Ovary (tissue), 3 donors: ENCODE results near the gene CDCP2.

Experiments used
- EP300 ChIP-seq: sonication (generic); formaldehyde crosslinking; IDR thresholded peaks from one replicate; pipeline ENCODE4 v1.6.1; 2017; ENCODE audit warnings: antibody characterized with exemption
- POLR2A ChIP-seq: fragments of 450-650 bp; IDR thresholded peaks from one replicate; pipeline ENCODE4 v1.6.1; 2017; ENCODE audit warnings: antibody characterized with exemption, mild to moderate bottlenecking, moderate library complexity
- TF ChIP-seq, protein P1 (sequence below), 3 donors: fragments of 450-650 bp in 2 of 3; fragments of 200-600 bp in 1 of 3; IDR thresholded peaks; one replicate each; pipeline versions ENCODE4 v1.5.1 to v1.8.0; 2016 to 2022; ENCODE audit warnings: antibody characterized with exemption in 3 of 3, mild to moderate bottlenecking in 1 of 3
- donor health status: DM: no; HTN: no; CAD: no.

DNA sequence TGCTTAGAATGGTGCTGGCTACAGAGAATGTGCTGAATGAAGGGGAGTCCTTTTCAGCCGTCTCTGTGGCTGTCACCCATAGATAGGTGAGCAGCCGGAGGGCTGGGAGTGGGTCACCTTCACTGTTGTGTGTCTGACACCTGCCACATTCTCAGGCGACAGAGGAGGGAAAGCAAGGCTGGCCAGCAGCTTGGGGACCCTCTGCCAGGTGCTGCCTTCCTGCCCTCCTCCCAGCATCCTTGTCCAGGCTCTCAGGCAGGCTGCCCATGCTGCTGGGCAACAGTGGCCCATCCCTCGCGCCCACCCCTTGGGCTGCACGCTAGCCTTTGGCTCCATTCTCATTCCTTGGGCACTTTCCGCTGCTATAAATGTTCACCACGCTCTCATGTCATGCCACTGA, 24.9 kb upstream of the CDCP2 start:
- TF ChIP-seq, protein P1, sequence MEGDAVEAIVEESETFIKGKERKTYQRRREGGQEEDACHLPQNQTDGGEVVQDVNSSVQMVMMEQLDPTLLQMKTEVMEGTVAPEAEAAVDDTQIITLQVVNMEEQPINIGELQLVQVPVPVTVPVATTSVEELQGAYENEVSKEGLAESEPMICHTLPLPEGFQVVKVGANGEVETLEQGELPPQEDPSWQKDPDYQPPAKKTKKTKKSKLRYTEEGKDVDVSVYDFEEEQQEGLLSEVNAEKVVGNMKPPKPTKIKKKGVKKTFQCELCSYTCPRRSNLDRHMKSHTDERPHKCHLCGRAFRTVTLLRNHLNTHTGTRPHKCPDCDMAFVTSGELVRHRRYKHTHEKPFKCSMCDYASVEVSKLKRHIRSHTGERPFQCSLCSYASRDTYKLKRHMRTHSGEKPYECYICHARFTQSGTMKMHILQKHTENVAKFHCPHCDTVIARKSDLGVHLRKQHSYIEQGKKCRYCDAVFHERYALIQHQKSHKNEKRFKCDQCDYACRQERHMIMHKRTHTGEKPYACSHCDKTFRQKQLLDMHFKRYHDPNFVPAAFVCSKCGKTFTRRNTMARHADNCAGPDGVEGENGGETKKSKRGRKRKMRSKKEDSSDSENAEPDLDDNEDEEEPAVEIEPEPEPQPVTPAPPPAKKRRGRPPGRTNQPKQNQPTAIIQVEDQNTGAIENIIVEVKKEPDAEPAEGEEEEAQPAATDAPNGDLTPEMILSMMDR (IDR thresholded peaks at IDR 0.05), result no peak
- TF ChIP-seq POLR2A, result no peak
- TF ChIP-seq EP300, result no peak
